H1 (cell line): ENCODE data around the gene AADAC. TPM values are rescaled to one million over a fixed set of nuclear protein-coding genes. Genes with fewer than 3 reads are reported as not detected.

Experiments
- NRF1 ChIP-seq: IDR thresholded peaks from 2 replicates; pipeline ENCODE4 v1.6.1; 2011; ENCODE audit warnings: mild to moderate bottlenecking, low read depth, low read length, improper control_type of control experiment
- polyA plus RNA-seq, 7 experiments: library from polyadenylated mRNA; depleted of rRNA in 3 of 7; stranded (reverse) in 5 of 7; unstranded in 2 of 7; fragments of >200 nt in 5 of 7; fragments of 200-250 nt in 2 of 7; gene quantifications; 1 replicate in 5 of 7; 2 replicates in 1 of 7; 4 replicates in 1 of 7; pipeline versions ENCODE4 v1.2.1 to v1.2.3, GENCODE V29; 2011 to 2013; ENCODE audit warnings: missing spikeins in 2 of 7, mixed read lengths in 2 of 7
- total RNA-seq: library from RNA; stranded (reverse); fragmentation: NEBNext Ultra II Directional; extraction: Animal tissue kit (Norgen Biotek cat#: 25700); gene quantifications from 2 replicates; pipeline ENCODE4 v1.2.1, GENCODE V29; 2021

The AADAC gene
- total and polyA plus RNA-seq, 2 of the 8 experiments (the other 6 are each of a cell fraction or from before 2014, with no cell fraction given), result not detected

GRCh38 chr3:151816091-151816604, 2.2 kb downstream of the AADAC start (continued):
- no peak for TF ChIP-seq NRF1
- TF ChIP-seq, all 59 proteins: peak for 2
